ENCODE data around the gene DCAF4. TPM values are rescaled to one million over a fixed set of nuclear protein-coding genes. Genes with fewer than 3 reads are reported as not detected.

Gene DCAF4
- total and polyA plus RNA-seq, 9 donors, result 8.4 to 14.5 (median 11.3) TPM

DNA sequence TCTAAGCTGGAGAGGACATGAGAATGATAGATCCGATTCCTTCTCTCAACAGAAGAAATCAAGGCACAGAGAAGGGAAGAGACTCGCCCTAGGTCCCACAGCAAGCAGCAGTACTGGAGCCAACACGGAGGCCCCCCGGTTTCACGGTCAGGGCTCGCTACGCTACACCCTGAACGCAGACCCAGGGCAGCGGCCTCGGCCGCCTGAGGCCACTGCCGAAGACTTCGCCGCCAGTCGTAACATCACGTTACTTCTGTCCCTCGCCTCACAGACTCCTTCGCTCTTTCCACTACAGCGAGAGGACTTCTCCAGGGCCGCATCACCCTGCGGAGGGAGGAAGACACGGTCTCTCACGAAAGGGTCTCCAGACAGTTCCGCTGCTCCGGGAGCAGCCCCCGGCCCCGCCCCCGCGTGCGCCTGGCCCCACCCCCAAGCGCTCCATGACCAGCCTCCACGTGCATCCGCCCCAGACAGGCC is 411 bp upstream of the DCAF4 start:
- peak overlapping the region; percentile 74 for H3K27ac ChIP-seq (ENCODE audit: low read length)
- WGBS (ENCODE audit: insufficient coverage), result 1% methylated on average over 22 of the region's 33 CpGs

DNA sequence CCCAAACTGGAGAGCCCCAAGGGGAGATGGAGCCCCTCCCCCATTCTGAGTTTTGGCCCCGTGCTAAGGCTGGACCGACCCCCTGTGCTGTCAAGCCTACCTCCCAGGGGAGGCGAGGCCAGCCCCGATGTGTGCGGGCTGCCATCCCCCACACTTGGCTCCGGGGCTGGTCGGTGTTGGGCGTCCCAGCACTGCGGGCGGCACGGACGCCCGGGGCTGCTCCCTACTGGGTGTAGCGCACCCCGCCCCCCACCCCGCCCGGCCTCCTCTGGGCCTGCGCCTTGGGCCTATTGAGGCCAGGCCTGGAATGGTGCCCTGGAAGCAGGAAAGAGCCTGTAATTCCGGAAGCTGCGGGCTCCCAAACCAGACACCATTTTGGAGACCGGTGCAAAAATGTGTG is 2.6 kb downstream of the DCAF4 start:
- Histone ChIP-seq H3K4me1 (ENCODE audit: control insufficient read depth, insufficient read depth, low read length) (peaks cover 13% of the 10 kb centered on the region), H3K27ac (ENCODE audit: low read length) (no peak overlapping the region), H3K4me3 (ENCODE audit: low read length) (no peak overlapping the region), H3K27me3 (ENCODE audit: control insufficient read depth, insufficient read depth, low read length) (no peaks in the 10 kb centered on the region), H3K36me3 (ENCODE audit: control insufficient read depth, insufficient read depth, low read length) (no peaks in the 10 kb centered on the region), H3K9me3 (replicated peaks; ENCODE audit: control insufficient read depth, low read depth, low read length) (no peaks in the 10 kb centered on the region)
- DNase-seq, result no peak
- 90% methylated on average over 17 of the region's 21 CpGs for WGBS (ENCODE audit: insufficient coverage)

More for the DNA sequence above, 411 bp upstream of the DCAF4 start:
- Histone ChIP-seq H3K36me3 (ENCODE audit: control insufficient read depth, insufficient read depth, low read length) (no peaks in the 10 kb centered on the region), H3K4me3 (ENCODE audit: low read length) (peak overlapping the region; percentile 63), H3K9me3 (replicated peaks; ENCODE audit: control insufficient read depth, low read depth, low read length) (no peaks in the 10 kb centered on the region), H3K27me3 (ENCODE audit: control insufficient read depth, insufficient read depth, low read length) (no peaks in the 10 kb centered on the region), H3K4me1 (ENCODE audit: control insufficient read depth, insufficient read depth, low read length) (peaks cover 13% of the 10 kb centered on the region)
- DNase-seq, result no peak

DNA sequence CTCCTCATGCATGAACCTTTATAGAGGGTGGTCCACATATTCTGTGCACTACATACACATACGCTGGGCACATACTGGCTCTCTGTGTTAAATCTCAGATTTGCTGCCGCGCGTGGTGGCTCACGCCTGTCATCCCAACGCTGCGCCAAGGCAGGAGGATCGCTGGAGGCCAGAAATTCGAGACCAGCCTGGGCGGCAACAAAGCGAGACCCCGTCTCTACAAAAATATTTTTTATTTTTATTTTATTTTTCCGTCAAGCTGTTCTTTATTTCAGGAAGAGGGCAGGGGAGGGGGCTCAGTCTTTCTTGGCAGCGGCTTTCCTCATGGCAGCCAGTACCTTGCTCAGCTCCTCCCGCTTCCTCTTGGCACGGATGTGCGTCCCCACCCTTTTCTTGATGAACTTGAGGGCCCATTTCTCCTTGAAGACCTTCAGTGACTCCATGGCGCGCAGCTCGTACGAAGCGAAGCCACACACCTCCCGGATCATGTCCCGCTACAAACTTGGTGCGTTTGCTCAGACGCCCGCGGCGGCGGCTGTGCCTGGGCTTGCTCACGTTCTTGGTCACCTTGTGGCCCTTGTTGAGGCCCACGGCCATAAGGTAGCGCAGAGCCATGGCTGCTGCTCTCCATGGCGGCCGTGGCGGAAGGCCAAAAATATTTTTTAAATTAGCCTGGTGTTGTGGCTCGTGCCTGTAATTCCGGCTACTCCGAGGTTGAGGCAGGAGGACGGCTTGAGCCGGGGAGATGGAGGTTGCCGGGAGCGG is 3.2 kb downstream of the DCAF4 start:
- H3K9me3 ChIP-seq (replicated peaks; ENCODE audit: control insufficient read depth, low read depth, low read length), result no peaks in the 10 kb centered on the region
- no peak overlapping the region for H3K27ac ChIP-seq (ENCODE audit: low read length)
- no peak overlapping the region for H3K4me3 ChIP-seq (ENCODE audit: low read length)
- H3K36me3 ChIP-seq (ENCODE audit: control insufficient read depth, insufficient read depth, low read length), result no peaks in the 10 kb centered on the region
- peaks cover 13% of the 10 kb centered on the region for H3K4me1 ChIP-seq (ENCODE audit: control insufficient read depth, insufficient read depth, low read length)
- H3K27me3 ChIP-seq (ENCODE audit: control insufficient read depth, insufficient read depth, low read length), result no peaks in the 10 kb centered on the region
- 92% methylated on average over 36 of the region's 43 CpGs for WGBS (ENCODE audit: insufficient coverage)
- DNase-seq, result no peak

DNA sequence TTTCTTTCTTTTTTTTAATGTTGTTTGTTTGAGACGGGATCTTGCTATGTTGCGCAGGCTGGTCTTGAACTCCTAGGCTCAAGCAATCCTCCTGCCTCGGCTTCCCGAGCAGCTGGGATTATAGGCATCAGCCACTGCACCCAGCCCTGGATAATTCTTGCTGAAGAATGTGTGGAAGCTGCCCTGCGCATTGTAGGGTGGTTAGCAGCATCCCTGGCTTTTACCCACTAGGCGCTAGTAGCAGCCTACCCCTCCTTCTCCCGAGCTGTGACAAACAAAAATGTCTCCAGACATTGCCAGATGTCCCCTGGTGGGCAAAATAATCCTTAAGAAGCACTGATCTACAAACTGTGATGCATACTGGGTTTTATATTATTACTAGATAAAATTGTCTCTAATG is 6.6 kb downstream of the DCAF4 start:
- H3K27me3 ChIP-seq (ENCODE audit: control insufficient read depth, insufficient read depth, low read length), result no peaks in the 10 kb centered on the region
- no peak overlapping the region for H3K4me3 ChIP-seq (ENCODE audit: low read length)
- no peaks in the 10 kb centered on the region for H3K36me3 ChIP-seq (ENCODE audit: control insufficient read depth, insufficient read depth, low read length)
- H3K27ac ChIP-seq (ENCODE audit: low read length), result no peak overlapping the region
- WGBS (ENCODE audit: insufficient coverage), result 84% methylated on average over 4 of the region's 7 CpGs
- H3K9me3 ChIP-seq (replicated peaks; ENCODE audit: control insufficient read depth, low read depth, low read length), result no peaks in the 10 kb centered on the region
- no peak for DNase-seq
- H3K4me1 ChIP-seq (ENCODE audit: control insufficient read depth, insufficient read depth, low read length), result no peaks in the 10 kb centered on the region

DNA sequence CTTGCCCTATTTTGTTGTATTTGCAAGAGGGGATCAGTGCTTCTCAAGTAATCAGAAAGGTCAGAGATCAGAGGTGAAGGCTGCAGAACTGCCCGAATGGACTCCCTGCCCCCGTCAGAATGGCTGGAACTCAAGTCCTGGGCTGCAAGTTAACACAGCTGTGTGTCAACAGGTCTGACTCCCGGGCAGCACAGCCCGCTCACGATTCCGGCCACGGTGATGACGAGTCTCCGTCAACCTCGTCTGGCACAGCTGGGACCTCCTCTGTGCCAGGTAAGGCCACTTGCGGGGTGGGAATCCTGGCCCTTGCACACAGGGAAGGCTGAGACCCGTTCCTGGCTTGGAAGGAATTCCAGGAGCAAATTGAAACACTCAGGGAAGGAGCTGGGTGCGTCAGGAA is 13.4 kb downstream of the DCAF4 start:
- Histone ChIP-seq H3K36me3 (ENCODE audit: control insufficient read depth, insufficient read depth, low read length) (peaks cover 26% of the 10 kb centered on the region), H3K27ac (ENCODE audit: low read length) (no peak overlapping the region), H3K27me3 (ENCODE audit: control insufficient read depth, insufficient read depth, low read length) (no peaks in the 10 kb centered on the region), H3K4me1 (ENCODE audit: control insufficient read depth, insufficient read depth, low read length) (no peaks in the 10 kb centered on the region), H3K4me3 (ENCODE audit: low read length) (no peak overlapping the region), H3K9me3 (replicated peaks; ENCODE audit: control insufficient read depth, low read depth, low read length) (no peaks in the 10 kb centered on the region)
- DNase-seq, result no peak
- 58% methylated on average over 13 of the region's 13 CpGs for WGBS (ENCODE audit: insufficient coverage)

DNA sequence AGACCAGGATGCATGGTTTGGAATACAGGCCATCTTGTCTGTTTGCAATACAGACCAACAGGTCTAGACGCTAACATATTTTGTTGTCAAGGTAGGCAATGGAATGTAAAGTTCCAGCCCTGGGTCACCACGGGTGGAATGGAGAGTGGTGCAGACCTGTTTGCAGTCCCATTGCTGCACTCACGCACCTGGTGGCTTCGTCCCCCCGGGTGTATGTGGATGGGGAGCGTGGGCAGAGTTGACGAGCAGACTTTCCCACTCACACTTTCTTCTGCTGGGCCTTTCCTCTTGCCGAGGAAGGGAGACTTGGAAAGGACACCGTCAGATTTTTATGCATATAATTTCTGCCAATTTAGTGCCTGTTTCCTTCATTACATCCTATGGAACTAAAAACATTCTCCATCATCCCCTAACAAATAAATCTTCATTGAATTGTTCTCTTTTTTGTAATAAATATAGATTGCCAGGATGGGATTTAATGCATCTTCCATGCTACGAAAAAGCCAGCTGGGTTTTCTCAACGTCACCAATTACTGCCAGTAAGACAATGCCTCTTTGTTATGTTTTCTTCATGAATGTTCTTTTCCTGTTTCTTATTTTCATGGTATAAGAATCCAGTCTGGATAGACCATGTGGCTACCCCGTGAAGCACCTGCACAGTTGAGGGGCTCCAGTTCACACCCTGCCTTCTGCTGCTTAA is 15.2 kb downstream of the DCAF4 start:
- peak; percentile 44 for DNase-seq
- Histone ChIP-seq H3K27me3 (ENCODE audit: control insufficient read depth, insufficient read depth, low read length) (no peaks in the 10 kb centered on the region), H3K36me3 (ENCODE audit: control insufficient read depth, insufficient read depth, low read length) (peaks cover 34% of the 10 kb centered on the region), H3K4me3 (ENCODE audit: low read length) (no peak overlapping the region), H3K27ac (ENCODE audit: low read length) (no peak overlapping the region), H3K9me3 (replicated peaks; ENCODE audit: control insufficient read depth, low read depth, low read length) (no peaks in the 10 kb centered on the region), H3K4me1 (ENCODE audit: control insufficient read depth, insufficient read depth, low read length) (no peaks in the 10 kb centered on the region)
- WGBS (ENCODE audit: insufficient coverage), result 55% methylated on average over 3 of the region's 12 CpGs

DNA sequence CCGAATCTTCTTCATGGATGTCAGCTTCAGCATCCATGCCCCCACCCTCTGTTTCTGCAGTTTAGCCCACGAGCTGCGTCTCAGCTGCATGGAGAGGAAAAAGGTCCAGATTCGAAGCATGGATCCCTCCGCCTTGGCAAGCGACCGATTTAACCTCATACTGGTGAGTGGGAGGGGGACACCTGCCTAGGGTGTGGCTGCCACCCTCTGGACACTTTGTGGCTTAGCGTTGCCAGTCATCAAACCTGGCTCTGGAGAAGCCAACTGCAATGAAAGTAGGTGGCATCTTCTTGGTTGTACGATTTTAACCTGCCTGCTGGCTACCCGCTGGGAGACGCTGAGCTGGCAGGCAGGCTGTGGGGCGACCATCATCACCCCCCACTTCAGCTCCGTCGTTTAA is 16.7 kb downstream of the DCAF4 start:
- Histone ChIP-seq H3K27ac (ENCODE audit: low read length) (no peak overlapping the region), H3K27me3 (ENCODE audit: control insufficient read depth, insufficient read depth, low read length) (no peaks in the 10 kb centered on the region), H3K4me3 (ENCODE audit: low read length) (no peak overlapping the region), H3K36me3 (ENCODE audit: control insufficient read depth, insufficient read depth, low read length) (peaks cover 46% of the 10 kb centered on the region), H3K4me1 (ENCODE audit: control insufficient read depth, insufficient read depth, low read length) (no peaks in the 10 kb centered on the region), H3K9me3 (replicated peaks; ENCODE audit: control insufficient read depth, low read depth, low read length) (no peaks in the 10 kb centered on the region)
- WGBS (ENCODE audit: insufficient coverage), result 92% methylated on average over 9 of the region's 14 CpGs
- DNase-seq, result no peak

DNA sequence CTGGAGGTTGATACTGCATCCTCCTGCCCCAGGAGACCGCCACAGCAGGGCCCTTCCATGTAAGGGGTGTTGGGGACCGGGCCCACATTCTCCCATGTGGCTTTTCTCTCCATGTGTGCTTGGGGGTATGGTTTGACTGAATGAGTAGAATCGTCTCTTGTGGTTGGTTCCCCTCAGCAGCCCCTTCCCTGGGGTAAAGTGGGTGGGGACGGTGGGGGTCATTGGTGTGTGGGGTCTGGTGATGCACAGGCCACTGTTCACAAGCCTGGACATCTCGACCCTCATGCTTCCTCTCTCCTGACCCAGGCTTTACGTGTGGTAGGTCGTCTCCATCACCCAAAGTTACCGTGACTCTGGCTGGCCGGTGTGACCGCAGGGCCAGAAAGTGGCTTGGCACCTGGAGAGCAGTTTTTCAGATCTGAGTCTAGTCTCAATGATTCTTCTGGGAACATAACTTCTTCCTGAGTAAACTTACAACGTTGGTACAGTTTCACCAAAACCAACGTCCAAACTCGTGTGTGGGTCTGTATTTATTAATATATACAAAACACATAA is 17.7 kb downstream of the DCAF4 start:
- WGBS (ENCODE audit: insufficient coverage), result 89% methylated on average over 7 of the region's 13 CpGs
- Histone ChIP-seq H3K27me3 (ENCODE audit: control insufficient read depth, insufficient read depth, low read length) (no peaks in the 10 kb centered on the region), H3K36me3 (ENCODE audit: control insufficient read depth, insufficient read depth, low read length) (peaks cover 43% of the 10 kb centered on the region), H3K27ac (ENCODE audit: low read length) (no peak overlapping the region), H3K9me3 (replicated peaks; ENCODE audit: control insufficient read depth, low read depth, low read length) (no peaks in the 10 kb centered on the region), H3K4me3 (ENCODE audit: low read length) (no peak overlapping the region), H3K4me1 (ENCODE audit: control insufficient read depth, insufficient read depth, low read length) (no peaks in the 10 kb centered on the region)
- no peak for DNase-seq

DNA sequence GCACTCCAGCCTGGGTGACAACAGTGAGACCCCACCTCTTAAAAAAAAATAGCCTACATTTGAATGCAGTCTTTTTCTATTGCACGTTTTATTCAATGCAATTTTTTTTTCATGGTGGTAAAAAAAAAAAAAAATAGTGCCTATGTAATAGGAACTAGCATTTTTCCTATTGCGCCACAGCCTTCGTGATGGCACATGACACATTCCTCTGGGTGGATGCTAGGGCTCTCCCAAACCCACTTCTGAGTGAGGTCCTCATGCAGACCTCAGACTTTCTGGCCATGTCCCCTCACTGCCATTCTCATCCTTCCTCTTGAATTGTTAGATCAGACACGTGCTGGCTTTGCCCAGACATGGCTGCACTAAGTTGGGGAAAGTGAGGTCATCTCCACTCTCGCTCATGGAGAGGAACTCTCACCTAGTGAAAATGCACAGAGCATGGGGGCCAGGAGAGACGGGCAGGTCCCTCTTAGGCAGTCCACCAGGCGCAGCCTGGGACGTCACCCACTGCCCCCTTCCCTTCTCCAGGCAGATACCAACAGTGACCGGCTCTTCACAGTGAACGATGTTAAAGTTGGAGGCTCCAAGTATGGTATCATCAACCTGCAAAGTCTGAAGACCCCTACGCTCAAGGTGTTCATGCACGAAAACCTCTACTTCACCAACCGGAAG is 19.2 kb downstream of the DCAF4 start:
- Histone ChIP-seq H3K4me3 (ENCODE audit: low read length) (no peak overlapping the region), H3K9me3 (replicated peaks; ENCODE audit: control insufficient read depth, low read depth, low read length) (no peaks in the 10 kb centered on the region), H3K27ac (ENCODE audit: low read length) (no peak overlapping the region), H3K36me3 (ENCODE audit: control insufficient read depth, insufficient read depth, low read length) (peaks cover 37% of the 10 kb centered on the region), H3K4me1 (ENCODE audit: control insufficient read depth, insufficient read depth, low read length) (no peaks in the 10 kb centered on the region), H3K27me3 (ENCODE audit: control insufficient read depth, insufficient read depth, low read length) (no peaks in the 10 kb centered on the region)
- DNase-seq, result no peak
- WGBS (ENCODE audit: insufficient coverage), result 93% methylated on average over 8 of the region's 13 CpGs

DNA sequence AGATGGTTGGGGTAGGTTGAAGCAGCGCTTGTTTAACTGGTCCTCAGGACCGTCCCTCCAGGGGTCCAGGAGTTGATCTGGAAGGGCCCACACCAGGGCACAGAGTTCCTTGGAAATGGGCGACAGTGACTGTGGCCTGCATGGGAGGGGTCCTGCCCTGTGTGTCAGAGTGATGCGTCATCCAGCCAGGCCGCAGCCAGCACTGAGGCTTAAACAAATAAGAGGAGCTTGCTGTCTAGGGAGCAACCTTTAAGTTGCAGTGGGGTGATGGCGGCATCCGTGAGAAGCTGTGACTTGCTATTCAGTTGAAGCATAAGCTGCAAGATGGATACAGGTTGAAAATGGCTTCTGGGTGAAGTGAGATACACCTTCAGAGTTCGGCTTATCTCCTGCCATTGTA is 20.2 kb downstream of the DCAF4 start:
- Histone ChIP-seq H3K4me1 (ENCODE audit: control insufficient read depth, insufficient read depth, low read length) (no peaks in the 10 kb centered on the region), H3K9me3 (replicated peaks; ENCODE audit: control insufficient read depth, low read depth, low read length) (no peaks in the 10 kb centered on the region), H3K36me3 (ENCODE audit: control insufficient read depth, insufficient read depth, low read length) (peaks cover 38% of the 10 kb centered on the region), H3K27ac (ENCODE audit: low read length) (no peak overlapping the region), H3K4me3 (ENCODE audit: low read length) (no peak overlapping the region), H3K27me3 (ENCODE audit: control insufficient read depth, insufficient read depth, low read length) (no peaks in the 10 kb centered on the region)
- WGBS (ENCODE audit: insufficient coverage), result 94% methylated on average over 8 of the region's 8 CpGs
- DNase-seq, result no peak

All from muscle of leg (tissue), 11 donors.